OCI-LY7 (cell line): Measurements from ENCODE around the gene PLA2G10. TPM values are rescaled to one million over a fixed set of nuclear protein-coding genes. Genes with fewer than 3 reads are reported as not detected.

Experiments
- BruUV-seq: library from RNA; stranded (reverse); fragments of 400-500 nt; replicated peaks from 2 replicates; lab custom pipeline; 2021; lab: Mats Ljungman, UMichigan
- CTCF ChIA-PET: fragments of 300-600 bp; sonication (Branson Sonifier 250); formaldehyde crosslinking; loops from one replicate; lab custom pipeline; 2022; ENCODE audit warnings: antibody characterized with exemption; ENCODE audit not compliant: unreplicated experiment; lab: Charles Lee
- POLR2A ChIA-PET: fragments of 300-600 bp; sonication (Branson Sonifier 250); formaldehyde crosslinking; loops from one replicate; lab custom pipeline; 2022; ENCODE audit warnings: antibody characterized with exemption; lab: Charles Lee
- DNase-seq: peaks from one replicate; pipeline ENCODE4 v3.0.0-alpha.2; 2015; ENCODE audit warnings: low spot score
- H2AFZ ChIP-seq: fragments of 200-600 bp; sonication (generic), shearing (Covaris generic); 2 replicates; pipeline ENCODE4 v1.6.1; 2014; ENCODE audit warnings: mild to moderate bottlenecking, antibody characterized with exemption, low read length, moderate library complexity
- H3K27ac ChIP-seq: fragments of 200-600 bp; sonication (generic); 2 replicates; pipeline ENCODE4 v1.5.1; 2014; ENCODE audit warnings: mixed run types, low read depth, mild to moderate bottlenecking, moderate library complexity, low read length, inconsistent platforms; ENCODE audit not compliant: poor library complexity, severe bottlenecking
- H3K36me3 ChIP-seq: fragments of 200-600 bp; sonication (generic); 2 replicates; pipeline ENCODE4 v1.6.1; 2014; ENCODE audit warnings: mild to moderate bottlenecking, antibody characterized with exemption, low read length, moderate library complexity, mixed read lengths; ENCODE audit not compliant: insufficient read depth
- H3K4me1 ChIP-seq: fragments of 200-600 bp; sonication (generic); 2 replicates; pipeline ENCODE4 v1.5.1; 2014; ENCODE audit warnings: mild to moderate bottlenecking, low read length; ENCODE audit not compliant: insufficient read depth, poor library complexity, severe bottlenecking
- H3K4me2 ChIP-seq: fragments of 200-600 bp; sonication (generic); 2 replicates; pipeline ENCODE4 v1.6.1; 2014; ENCODE audit warnings: mild to moderate bottlenecking, low read length
- H3K4me3 ChIP-seq: fragments of 200-600 bp; sonication (generic); 2 replicates; pipeline ENCODE4 v1.5.1; 2014; ENCODE audit warnings: mild to moderate bottlenecking, low read depth, low read length; ENCODE audit not compliant: poor library complexity, severe bottlenecking
- H3K79me2 ChIP-seq: fragments of 200-600 bp; sonication (generic); 2 replicates; pipeline ENCODE4 v1.6.1; 2016; ENCODE audit warnings: low read depth, mild to moderate bottlenecking, low read length, moderate library complexity, mixed read lengths; ENCODE audit not compliant: insufficient read depth
- H3K9me2 ChIP-seq: fragments of 200-600 bp; sonication (generic); 2 replicates; pipeline ENCODE4 v1.6.1; 2016; ENCODE audit warnings: mild to moderate bottlenecking, low read length, mixed read lengths; ENCODE audit not compliant: insufficient read depth
- H3K9me3 ChIP-seq: fragments of 200-600 bp; sonication (generic); 2 replicates; pipeline ENCODE4 v1.6.1; 2014; ENCODE audit warnings: mild to moderate bottlenecking, mixed run types, low read length, mixed read lengths
- H4K20me1 ChIP-seq: fragments of 200-600 bp; sonication (generic); 2 replicates; pipeline ENCODE4 v1.6.1; 2014; ENCODE audit warnings: mild to moderate bottlenecking, antibody characterized with exemption, low read length, moderate library complexity, mixed read lengths; ENCODE audit not compliant: insufficient read depth
- CTCF ChIP-seq: fragments of 200-600 bp; sonication (generic); conservative IDR thresholded peaks from 2 replicates; pipeline ENCODE4 v1.5.1; 2014; ENCODE audit warnings: mild to moderate bottlenecking, antibody characterized with exemption, low read length, moderate library complexity, mixed read lengths
- EZH2phosphoT487 ChIP-seq: fragments of 200-600 bp; sonication (generic); IDR thresholded peaks from 2 replicates; pipeline ENCODE4 v1.6.1; 2018; ENCODE audit warnings: low read depth, borderline replicate concordance, mild to moderate bottlenecking, mixed run types, antibody characterized with exemption, low read length, moderate library complexity, mixed read lengths
- intact Hi-C: fragments of 100-400 bp; cut with micrococcal nuclease; formaldehyde crosslinking; loops from one replicate; pipeline ENCODE4 v1.10.0; 2022; ENCODE audit not compliant: unreplicated experiment
- total RNA-seq, 2 experiments: library from RNA; depleted of rRNA in 1 of 2; stranded (reverse); fragments of >200 nt in 1 of 2; shearing (Covaris generic) in 1 of 2; gene quantifications; 2 replicates each; pipeline ENCODE4 v1.2.3, GENCODE V29; 2014 to 2022

Gene PLA2G10
- total RNA-seq, 2 experiments from 2014 or later, result 0.41 TPM; not detected in 1

GRCh38 chr16:14672403-14672971, 21.6 kb downstream of the PLA2G10 start:
- Histone ChIP-seq H2AFZ (peak overlapping the region; percentile 78), H3K4me3 (peak overlapping the region; percentile 55), H3K36me3 (peaks cover 26% of the 10 kb centered on the region), H4K20me1 (no peaks in the 10 kb centered on the region), H3K79me2 (no peaks in the 10 kb centered on the region), H3K4me1 (peaks cover 29% of the 10 kb centered on the region), H3K9me2 (no peaks in the 10 kb centered on the region), H3K9me3 (no peaks in the 10 kb centered on the region), H3K27ac (peak overlapping the region; percentile 90), H3K4me2 (peak overlapping the region; percentile 86)
- peak; percentile 90 for DNase-seq
- POLR2A ChIA-PET, result no interaction called here
- BruUV-seq, result no TSS peak
- CTCF ChIA-PET, result no interaction called here
- intact Hi-C loops, result loop anchor here (1.0 kb wide), 1 partner anchor 66 kb away; no protein-coding TSS in a partner anchor
- TF ChIP-seq CTCF, result no peak
- no peak for TF ChIP-seq EZH2phosphoT487

- H3K79me2 ChIP-seq, result no peaks in the 10 kb centered on the region
- no peak overlapping the region for H3K4me2 ChIP-seq
- peaks cover 52% of the 10 kb centered on the region for H3K36me3 ChIP-seq
- POLR2A ChIA-PET, result no interaction called here
- no peak overlapping the region for H3K27ac ChIP-seq
- TF ChIP-seq EZH2phosphoT487 (no peak), CTCF (no peak)
- no peaks in the 10 kb centered on the region for H3K9me2 ChIP-seq
- H3K4me3 ChIP-seq, result no peak overlapping the region
- H3K4me1 ChIP-seq, result peaks cover 29% of the 10 kb centered on the region
- intact Hi-C loops, result no loop called here
- no peak for DNase-seq
- no peaks in the 10 kb centered on the region for H3K9me3 ChIP-seq
- no peak overlapping the region for H2AFZ ChIP-seq
- CTCF ChIA-PET, result no interaction called here
- BruUV-seq, result no TSS peak
- H4K20me1 ChIP-seq, result no peaks in the 10 kb centered on the region
These were observed 24.3 kb downstream of the PLA2G10 start for GRCh38 chr16:14669776-14670175.

- TF ChIP-seq CTCF, result no peak
- TF ChIP-seq EZH2phosphoT487, result no peak
- ChIA-PET CTCF (no interaction called here), POLR2A (interaction anchor here (0.7 to 1.4 kb wide), 2 partner anchors 15 to 62 kb away, joined by 3 read pairs; no protein-coding TSS in a partner anchor)
- Histone ChIP-seq H4K20me1 (no peaks in the 10 kb centered on the region), H3K79me2 (no peaks in the 10 kb centered on the region), H3K9me2 (no peaks in the 10 kb centered on the region), H2AFZ (no peak overlapping the region), H3K9me3 (no peaks in the 10 kb centered on the region), H3K27ac (no peak overlapping the region), H3K4me2 (no peak overlapping the region), H3K4me1 (peaks cover 26% of the 10 kb centered on the region), H3K4me3 (no peak overlapping the region), H3K36me3 (peaks cover 62% of the 10 kb centered on the region)
- BruUV-seq, result TSS peak; percentile 25
- intact Hi-C loops, result no loop called here
- no peak for DNase-seq
These were observed 25.4 kb downstream of the PLA2G10 start for GRCh38 chr16:14668556-14669223.
